ENCODE results near the gene NUS1. TPM values are rescaled to one million over a fixed set of nuclear protein-coding genes. Genes with fewer than 3 reads are reported as not detected.
"Not testable (repeated sequence)": the region's sequence is repeated elsewhere in the genome, so short reads cannot be mapped to it uniquely, and the experiment has no call there.

Gene NUS1
- total RNA-seq, 4 donors from 2014 or later: 14.1 to 23.7 (median 20.2) TPM

GRCh38 chr6:117728626-117729025 is 53.4 kb downstream of the NUS1 start:
- H3K27ac ChIP-seq: no peak overlapping the region
- no peaks in the 10 kb centered on the region for H3K27me3 ChIP-seq
- peaks cover 0 to 12% (median 0%) of the 10 kb centered on the region in 4 donors for H3K9me3 ChIP-seq
- no peaks in the 10 kb centered on the region for H3K4me1 ChIP-seq
- H3K4me3 ChIP-seq: no peak overlapping the region
- WGBS, 2 donors: 91 to 94% methylated on average over 1 of the region's 1 CpG
- TF ChIP-seq, protein P1, sequence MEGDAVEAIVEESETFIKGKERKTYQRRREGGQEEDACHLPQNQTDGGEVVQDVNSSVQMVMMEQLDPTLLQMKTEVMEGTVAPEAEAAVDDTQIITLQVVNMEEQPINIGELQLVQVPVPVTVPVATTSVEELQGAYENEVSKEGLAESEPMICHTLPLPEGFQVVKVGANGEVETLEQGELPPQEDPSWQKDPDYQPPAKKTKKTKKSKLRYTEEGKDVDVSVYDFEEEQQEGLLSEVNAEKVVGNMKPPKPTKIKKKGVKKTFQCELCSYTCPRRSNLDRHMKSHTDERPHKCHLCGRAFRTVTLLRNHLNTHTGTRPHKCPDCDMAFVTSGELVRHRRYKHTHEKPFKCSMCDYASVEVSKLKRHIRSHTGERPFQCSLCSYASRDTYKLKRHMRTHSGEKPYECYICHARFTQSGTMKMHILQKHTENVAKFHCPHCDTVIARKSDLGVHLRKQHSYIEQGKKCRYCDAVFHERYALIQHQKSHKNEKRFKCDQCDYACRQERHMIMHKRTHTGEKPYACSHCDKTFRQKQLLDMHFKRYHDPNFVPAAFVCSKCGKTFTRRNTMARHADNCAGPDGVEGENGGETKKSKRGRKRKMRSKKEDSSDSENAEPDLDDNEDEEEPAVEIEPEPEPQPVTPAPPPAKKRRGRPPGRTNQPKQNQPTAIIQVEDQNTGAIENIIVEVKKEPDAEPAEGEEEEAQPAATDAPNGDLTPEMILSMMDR (IDR thresholded peaks at IDR 0.05): no peak
- TF ChIP-seq EP300 (IDR thresholded peaks at IDR 0.05) (no peak), POLR2A (IDR thresholded peaks at IDR 0.05) (no peak)
- H3K36me3 ChIP-seq: no peaks in the 10 kb centered on the region
- no peak for DNase-seq (ENCODE audit: low spot score in 2 of 2)

- no peak overlapping the region for H3K4me3 ChIP-seq
- TF ChIP-seq EP300 (IDR thresholded peaks at IDR 0.05) (no peak), POLR2A (IDR thresholded peaks at IDR 0.05) (no peak)
- TF ChIP-seq, protein P1 (IDR thresholded peaks at IDR 0.05): no peak
- H3K36me3 ChIP-seq: no peaks in the 10 kb centered on the region
- no peaks in the 10 kb centered on the region for H3K27me3 ChIP-seq
- H3K27ac ChIP-seq: no peak overlapping the region
- WGBS, 2 donors: 45 to 80% methylated on average over 1 of the region's 1 CpG
- H3K9me3 ChIP-seq: peaks cover 0 to 10% (median 0%) of the 10 kb centered on the region in 4 donors
- no peak for DNase-seq (ENCODE audit: low spot score in 2 of 2)
- no peaks in the 10 kb centered on the region for H3K4me1 ChIP-seq
These were observed 54.3 kb downstream of the NUS1 start for GRCh38 chr6:117729613-117730012.

- DNase-seq (ENCODE audit: low spot score in 2 of 2): no peak
- H3K4me3 ChIP-seq: no peak overlapping the region
- H3K27ac ChIP-seq: no peak overlapping the region
- 69 to 84% methylated on average over 1 of the region's 1 CpG for WGBS, 2 donors
- no peaks in the 10 kb centered on the region for H3K27me3 ChIP-seq
- peaks cover 0 to 5% (median 0%) of the 10 kb centered on the region in 4 donors for H3K9me3 ChIP-seq
- no peaks in the 10 kb centered on the region for H3K4me1 ChIP-seq
- TF ChIP-seq EP300 (IDR thresholded peaks at IDR 0.05) (no peak), POLR2A (IDR thresholded peaks at IDR 0.05) (no peak)
- TF ChIP-seq, protein P1 (IDR thresholded peaks at IDR 0.05): no peak
- H3K36me3 ChIP-seq: no peaks in the 10 kb centered on the region
These were observed 58.1 kb downstream of the NUS1 start for GRCh38 chr6:117733341-117733740.

DNA sequence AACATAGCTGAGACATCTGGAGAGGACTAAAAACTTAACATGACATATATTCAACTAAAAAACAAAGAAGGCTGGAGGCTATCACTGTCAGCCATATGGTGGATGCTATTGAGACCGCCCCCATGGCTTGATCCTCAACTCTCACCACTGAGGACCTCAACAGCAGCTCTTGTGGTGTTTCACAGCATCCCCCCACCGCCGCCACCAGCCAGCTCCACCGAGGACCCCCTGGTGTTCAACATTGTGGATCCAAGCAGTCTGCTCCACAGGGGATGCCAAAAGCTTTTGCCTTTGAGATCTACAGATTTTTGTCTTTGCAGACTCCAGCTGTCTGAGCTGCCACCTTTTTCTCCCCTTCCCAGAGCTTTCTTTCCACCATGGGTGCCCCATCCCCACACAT is 64.6 kb downstream of the NUS1 start:
- no peaks in the 10 kb centered on the region for H3K36me3 ChIP-seq
- peaks cover 0 to 26% (median 0%) of the 10 kb centered on the region in 4 donors for H3K9me3 ChIP-seq
- no peaks in the 10 kb centered on the region for H3K4me1 ChIP-seq
- H3K4me3 ChIP-seq: no peak overlapping the region
- H3K27me3 ChIP-seq: no peaks in the 10 kb centered on the region
- 76 to 83% methylated on average over 4 of the region's 4 CpGs for WGBS, 2 donors
- H3K27ac ChIP-seq: no peak overlapping the region
- no peak for DNase-seq (ENCODE audit: low spot score in 2 of 2)
- TF ChIP-seq EP300 (IDR thresholded peaks at IDR 0.05): no peak
- TF ChIP-seq POLR2A (IDR thresholded peaks at IDR 0.05): no peak
- TF ChIP-seq, protein P1 (IDR thresholded peaks at IDR 0.05): no peak

DNA sequence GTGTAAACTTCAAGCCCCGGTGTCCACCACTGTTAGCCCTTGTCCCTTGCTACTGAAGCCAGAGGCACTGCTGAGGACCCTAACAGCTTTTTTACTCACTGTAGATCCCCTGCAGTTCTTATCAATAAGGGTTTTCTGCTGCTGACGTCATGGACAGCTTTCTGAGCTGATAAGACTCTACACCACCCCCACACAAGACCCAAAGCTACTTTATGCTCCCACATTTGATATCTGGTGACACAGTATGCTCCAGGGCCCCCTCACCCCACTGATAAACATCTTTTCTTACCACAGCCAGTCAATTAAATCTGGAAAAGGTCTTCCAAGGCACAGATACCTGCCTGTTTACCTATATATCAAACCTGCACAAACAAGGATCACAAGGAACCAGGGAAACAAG is 65.3 kb downstream of the NUS1 start:
- no peak for DNase-seq (ENCODE audit: low spot score in 2 of 2)
- no peaks in the 10 kb centered on the region for H3K27me3 ChIP-seq
- peaks cover 0 to 26% (median 0%) of the 10 kb centered on the region in 4 donors for H3K9me3 ChIP-seq
- H3K4me1 ChIP-seq: no peaks in the 10 kb centered on the region
- TF ChIP-seq POLR2A (IDR thresholded peaks at IDR 0.05): no peak
- TF ChIP-seq, protein P1 (IDR thresholded peaks at IDR 0.05): no peak
- no peak for TF ChIP-seq EP300 (IDR thresholded peaks at IDR 0.05)
- no peak overlapping the region for H3K4me3 ChIP-seq
- H3K36me3 ChIP-seq: no peaks in the 10 kb centered on the region
- WGBS, 2 donors: 55 to 57% methylated on average over 2 of the region's 2 CpGs
- H3K27ac ChIP-seq: no peak overlapping the region

GRCh38 chr6:117750675-117751074 is 75.4 kb downstream of the NUS1 start:
- not testable (repeated sequence) for H3K4me3 ChIP-seq; H3K27me3 ChIP-seq; H3K36me3 ChIP-seq; DNase-seq (ENCODE audit: low spot score in 2 of 2); H3K27ac ChIP-seq; H3K4me1 ChIP-seq
- H3K9me3 ChIP-seq: peaks cover 0 to 44% (median 0%) of the 10 kb centered on the region in 4 donors
- WGBS, 2 donors: 90 to 94% methylated on average over 17 to 20 of the region's 25 CpGs
